HFF-Myc (cell line): ENCODE measurements around the gene MGAT5B.
"Not testable (repeated sequence)": the region's sequence is repeated elsewhere in the genome, so short reads cannot be mapped to it uniquely, and the experiment has no call there.

ENCODE experiments used
- DNase-seq: peaks from one replicate; pipeline ENCODE4 v3.0.0-alpha.2; 2011; ENCODE audit warnings: low read depth; ENCODE audit errors: extremely low read depth
- H3K4me3 ChIP-seq: replicated peaks from 2 replicates; pipeline ENCODE4 v1.5.1; 2011; ENCODE audit warnings: low read depth, mild to moderate bottlenecking, control low read depth, low read length
- TF ChIP-seq, protein P1 (sequence below): IDR thresholded peaks from 2 replicates; pipeline ENCODE4 v1.5.1; 2012; ENCODE audit warnings: mild to moderate bottlenecking, low read depth, low read length, control low read depth; ENCODE audit errors: missing control alignments

The MGAT5B gene

GRCh38 chr17:76962858-76963257 is 94.7 kb downstream of the MGAT5B start:
- TF ChIP-seq, protein P1, sequence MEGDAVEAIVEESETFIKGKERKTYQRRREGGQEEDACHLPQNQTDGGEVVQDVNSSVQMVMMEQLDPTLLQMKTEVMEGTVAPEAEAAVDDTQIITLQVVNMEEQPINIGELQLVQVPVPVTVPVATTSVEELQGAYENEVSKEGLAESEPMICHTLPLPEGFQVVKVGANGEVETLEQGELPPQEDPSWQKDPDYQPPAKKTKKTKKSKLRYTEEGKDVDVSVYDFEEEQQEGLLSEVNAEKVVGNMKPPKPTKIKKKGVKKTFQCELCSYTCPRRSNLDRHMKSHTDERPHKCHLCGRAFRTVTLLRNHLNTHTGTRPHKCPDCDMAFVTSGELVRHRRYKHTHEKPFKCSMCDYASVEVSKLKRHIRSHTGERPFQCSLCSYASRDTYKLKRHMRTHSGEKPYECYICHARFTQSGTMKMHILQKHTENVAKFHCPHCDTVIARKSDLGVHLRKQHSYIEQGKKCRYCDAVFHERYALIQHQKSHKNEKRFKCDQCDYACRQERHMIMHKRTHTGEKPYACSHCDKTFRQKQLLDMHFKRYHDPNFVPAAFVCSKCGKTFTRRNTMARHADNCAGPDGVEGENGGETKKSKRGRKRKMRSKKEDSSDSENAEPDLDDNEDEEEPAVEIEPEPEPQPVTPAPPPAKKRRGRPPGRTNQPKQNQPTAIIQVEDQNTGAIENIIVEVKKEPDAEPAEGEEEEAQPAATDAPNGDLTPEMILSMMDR, result no peak
- no peak overlapping the region for H3K4me3 ChIP-seq
- DNase-seq, result no peak

DNA sequence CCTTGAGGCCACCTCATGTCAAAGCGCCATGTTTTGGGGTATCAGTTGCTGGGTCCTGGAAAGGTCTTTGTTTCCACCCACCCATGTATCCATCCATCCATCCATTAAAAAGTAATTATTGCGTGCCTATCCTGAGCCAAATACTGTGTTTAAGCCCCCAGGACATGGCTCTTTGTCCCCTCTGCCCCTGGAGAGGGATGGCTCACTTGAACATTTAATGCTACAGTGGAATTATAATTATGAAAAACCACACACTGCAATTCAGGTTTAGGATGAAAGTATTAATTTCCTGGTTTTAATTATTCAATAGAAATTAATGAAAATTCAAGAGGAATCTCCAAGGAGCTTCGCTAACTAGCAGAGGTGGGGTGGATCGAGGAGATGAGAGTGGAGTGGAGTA is 97.8 kb downstream of the MGAT5B start:
- H3K4me3 ChIP-seq, result no peak overlapping the region
- DNase-seq, result no peak
- TF ChIP-seq, protein P1, result no peak

GRCh38 chr17:76966486-76967181 is 98.4 kb downstream of the MGAT5B start:
- DNase-seq, result no peak
- TF ChIP-seq, protein P1, result no peak
- no peak overlapping the region for H3K4me3 ChIP-seq

DNA sequence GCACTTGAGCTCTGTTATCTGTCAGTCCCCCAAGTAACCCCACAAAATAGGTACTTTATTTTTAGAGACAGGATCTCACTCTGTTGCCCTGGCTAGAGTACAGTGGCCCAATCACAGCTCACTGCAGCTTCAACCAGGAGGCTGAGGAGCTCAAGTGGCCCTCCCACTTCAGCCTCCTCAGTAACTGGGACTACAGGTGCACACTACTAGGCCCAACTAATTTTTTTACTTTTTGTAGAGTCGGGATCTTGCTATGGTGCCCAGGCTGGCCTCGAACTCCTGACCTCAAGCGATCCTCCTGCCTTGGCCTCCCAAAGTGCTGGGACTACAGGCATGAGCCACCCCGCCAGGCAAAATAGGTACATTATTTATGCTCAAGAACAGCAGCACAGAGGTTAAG is 99.6 kb downstream of the MGAT5B start:
- TF ChIP-seq, protein P1, result no peak
- no peak for DNase-seq

GRCh38 chr17:76968707-76969597 is 100.7 kb downstream of the MGAT5B start:
- TF ChIP-seq, protein P1, result no peak
- no peak overlapping the region for H3K4me3 ChIP-seq
- DNase-seq, result no peak

More for the DNA sequence above, 99.6 kb downstream of the MGAT5B start:
- H3K4me3 ChIP-seq, result no peak overlapping the region

DNA sequence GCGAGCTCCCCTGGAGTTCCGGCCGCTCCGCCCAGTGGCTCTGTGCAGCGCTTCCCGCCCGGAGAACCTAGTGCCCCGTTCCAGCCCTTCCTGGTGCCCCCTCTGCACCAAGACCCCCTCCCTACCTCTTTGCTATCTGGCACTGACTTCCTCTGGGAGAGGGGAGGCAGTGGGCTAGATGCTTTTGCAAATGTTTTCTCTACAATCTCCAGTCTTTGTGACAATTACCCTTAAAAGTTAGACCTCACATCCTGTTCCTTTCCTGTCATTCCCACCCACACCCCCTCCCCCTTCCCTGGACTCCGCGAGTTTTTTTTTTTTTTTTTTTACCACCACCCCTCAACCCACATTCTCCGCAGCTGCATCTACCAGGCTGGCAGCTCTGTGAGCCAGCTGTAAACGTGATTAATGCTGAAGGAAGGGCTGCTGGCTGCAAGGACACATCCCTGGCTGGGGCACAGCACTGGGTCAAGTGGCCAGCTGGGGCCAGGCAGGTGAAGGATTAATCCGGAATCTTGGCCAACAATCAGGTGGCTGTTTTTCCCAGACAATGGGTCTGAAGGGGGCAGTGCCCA is 101.5 kb downstream of the MGAT5B start:
- DNase-seq, result no peak
- H3K4me3 ChIP-seq, result no peak overlapping the region
- TF ChIP-seq, protein P1, result no peak

DNA sequence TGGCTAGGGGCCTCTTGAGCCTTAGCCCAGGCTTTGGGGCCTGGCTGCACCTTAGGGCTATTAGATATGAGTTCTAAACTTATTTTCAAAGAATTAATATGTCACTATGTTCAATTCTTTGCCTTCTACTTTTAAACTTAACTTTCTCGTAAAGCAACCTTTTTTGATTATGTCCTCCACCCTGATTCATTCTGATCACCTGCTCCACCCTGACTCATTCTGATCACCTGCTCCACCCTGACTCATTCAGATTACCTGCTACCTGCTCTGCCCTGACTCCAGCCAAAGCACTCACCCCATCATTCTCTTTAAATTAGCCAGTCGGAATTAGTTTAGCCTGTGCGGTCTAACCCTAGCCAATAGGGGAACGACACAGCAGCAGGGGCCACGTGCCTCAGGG is 102.0 kb downstream of the MGAT5B start:
- H3K4me3 ChIP-seq, DNase-seq: not testable (repeated sequence)
